Effector memory CD8-positive, alpha-beta T cell (primary cell): ENCODE results near the gene ROR1.
A peak's percentile ranks its signal among the peaks of the same experiment; 100 is the strongest.
"Not testable (repeated sequence)": the region's sequence is repeated elsewhere in the genome, so short reads cannot be mapped to it uniquely, and the experiment has no call there.

Source experiments
- ATAC-seq: fragments of 150-1000 bp; cut with Tn5 transposase; replicated peaks from 2 replicates; pipeline ENCODE4 v1.10.0; 2021; ENCODE audit warnings: mild to moderate bottlenecking, moderate library complexity
- DNase-seq, 3 experiments: peaks; one replicate each; pipeline ENCODE4 v3.0.0; 2021
- H3K27ac Mint-ChIP-seq, 2 donors: one replicate each; pipeline ENCODE4 v1.8.0; 2022; ENCODE audit warnings: mild to moderate bottlenecking in 2 of 2, mixed read lengths in 2 of 2, moderate library complexity in 2 of 2
- H3K27me3 Mint-ChIP-seq, 2 donors: one replicate each; pipeline ENCODE4 v1.8.0; 2022; ENCODE audit warnings: mixed read lengths in 2 of 2
- H3K36me3 Mint-ChIP-seq: one replicate; pipeline ENCODE4 v1.8.0; 2022; ENCODE audit warnings: mild to moderate bottlenecking, moderate library complexity, mixed read lengths; ENCODE audit not compliant: insufficient read depth
- H3K4me1 Mint-ChIP-seq, 2 donors: one replicate each; pipeline ENCODE4 v1.8.0; 2022; ENCODE audit warnings: low read depth in 2 of 2, mixed read lengths in 2 of 2
- H3K4me3 Mint-ChIP-seq, 2 donors: one replicate each; pipeline ENCODE4 v1.8.0; 2022; ENCODE audit warnings: mild to moderate bottlenecking in 2 of 2, mixed read lengths in 2 of 2, moderate library complexity in 2 of 2
- H3K9me3 Mint-ChIP-seq, 2 donors: one replicate each; pipeline ENCODE4 v1.8.0; 2022; ENCODE audit warnings: mixed read lengths in 2 of 2

Gene ROR1

DNA sequence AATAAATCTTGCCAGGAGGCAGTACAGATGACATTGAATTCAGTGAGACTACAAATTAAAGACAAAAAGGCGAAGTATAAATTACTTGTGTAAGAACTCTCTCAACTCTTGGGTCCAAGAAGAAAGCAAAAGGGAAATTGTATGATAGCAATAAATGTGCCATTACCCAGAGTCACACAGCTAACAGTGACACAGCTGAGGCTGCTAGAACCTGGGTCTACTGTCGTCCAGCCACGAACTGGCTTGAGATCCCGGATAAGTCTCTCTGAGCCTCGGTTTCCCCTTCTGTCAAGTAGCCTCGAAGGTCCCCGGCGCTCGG lies 362 bp upstream of the ROR1 start:
- Mint-ChIP-seq H3K27ac (no peak overlapping the region), H3K4me3 (peak overlapping the region; percentile 41 to 48), H3K36me3 (peaks cover 3% of the 10 kb centered on the region), H3K4me1 (peaks cover 8 to 11% of the 10 kb centered on the region in 2 donors), H3K9me3 (no peaks in the 10 kb centered on the region), H3K27me3 (peaks cover 57 to 81% of the 10 kb centered on the region in 2 donors)
- DNase-seq: no peak
- no peak for ATAC-seq

DNA sequence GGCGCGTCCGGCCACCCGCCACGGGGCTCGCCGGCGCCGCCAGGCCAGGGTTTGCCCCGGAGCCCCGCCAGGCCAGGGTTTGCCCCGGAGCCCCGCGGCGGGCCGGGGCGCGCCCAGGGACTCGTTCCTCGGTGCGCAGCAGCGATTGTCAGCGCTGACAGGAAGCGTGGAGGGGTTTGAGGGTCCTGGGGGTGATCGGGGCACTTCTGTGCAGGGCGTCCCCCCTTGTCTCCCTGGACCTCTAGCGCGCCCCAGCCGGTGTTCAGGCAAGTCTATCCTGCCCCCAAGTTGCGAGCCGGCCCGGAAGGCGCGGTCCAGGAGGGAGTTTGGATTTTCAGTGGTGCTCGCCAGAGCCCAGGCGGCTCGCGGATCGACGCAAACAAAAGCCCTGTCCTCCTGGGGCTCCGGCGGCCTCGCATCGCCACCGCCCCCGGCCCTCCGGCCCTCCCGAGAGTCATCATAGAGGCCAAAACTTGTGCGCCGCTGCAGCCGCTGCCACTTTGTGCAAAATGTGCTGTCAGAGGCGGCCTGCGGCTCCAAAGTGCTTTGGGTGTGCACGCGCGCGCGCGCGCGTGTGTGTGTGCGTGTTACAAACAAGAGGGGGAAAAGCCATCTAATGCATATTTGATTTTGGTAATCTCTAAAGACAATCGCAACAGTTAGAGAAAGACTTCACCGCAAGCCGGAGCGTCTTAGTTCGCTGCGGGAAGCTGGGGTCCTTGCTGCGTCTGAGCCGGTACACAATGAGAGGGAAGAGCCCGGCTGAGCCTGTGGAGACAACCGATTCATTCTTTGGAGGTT lies 1.0 kb downstream of the ROR1 start:
- peaks cover 66 to 85% of the 10 kb centered on the region in 2 donors for H3K27me3 Mint-ChIP-seq
- no peak overlapping the region for H3K4me3 Mint-ChIP-seq
- peaks cover 8 to 11% of the 10 kb centered on the region in 2 donors for H3K4me1 Mint-ChIP-seq
- H3K27ac Mint-ChIP-seq: no peak overlapping the region
- ATAC-seq (no peak), DNase-seq (no peak)
- H3K9me3 Mint-ChIP-seq: no peaks in the 10 kb centered on the region
- H3K36me3 Mint-ChIP-seq: peaks cover 3% of the 10 kb centered on the region

DNA sequence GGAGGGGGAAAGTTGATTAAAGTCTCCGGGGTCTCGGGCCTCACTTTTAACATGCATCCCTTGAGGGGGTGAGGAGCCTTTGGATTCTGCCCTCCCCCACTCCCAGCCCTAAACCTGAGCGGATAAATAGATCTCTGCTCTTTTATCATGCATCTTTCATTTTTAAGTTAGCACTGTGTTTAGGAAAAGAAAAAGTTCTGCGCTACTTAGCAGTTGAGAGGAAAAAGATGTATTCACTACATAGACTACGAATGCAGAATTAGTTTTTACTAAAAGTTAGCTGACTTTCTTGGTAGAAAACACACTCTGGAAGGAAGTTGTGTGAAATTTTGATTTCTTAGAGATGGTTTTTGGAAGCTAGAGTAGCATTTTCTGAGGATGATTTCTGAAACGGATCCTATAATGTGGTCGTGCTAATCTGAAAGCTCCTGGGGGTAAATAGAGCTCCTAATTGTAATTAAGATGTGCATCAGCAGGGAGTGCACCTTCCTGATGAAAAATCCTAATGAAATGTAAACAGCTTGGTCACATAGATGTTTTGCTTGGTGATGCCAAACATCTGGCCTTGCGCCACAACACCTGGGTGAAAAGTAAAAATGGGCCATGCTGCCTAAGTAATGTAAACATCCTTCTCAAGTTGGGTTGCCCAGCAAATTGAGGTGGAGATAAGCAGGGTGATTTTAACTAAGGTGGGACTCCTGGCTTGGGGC lies 1.8 kb downstream of the ROR1 start:
- H3K4me1 Mint-ChIP-seq: peaks cover 8 to 11% of the 10 kb centered on the region in 2 donors
- H3K27ac Mint-ChIP-seq: no peak overlapping the region
- peaks cover 68 to 86% of the 10 kb centered on the region in 2 donors for H3K27me3 Mint-ChIP-seq
- DNase-seq (no peak), ATAC-seq (no peak)
- H3K36me3 Mint-ChIP-seq: peaks cover 3% of the 10 kb centered on the region
- no peak overlapping the region for H3K4me3 Mint-ChIP-seq
- H3K9me3 Mint-ChIP-seq: no peaks in the 10 kb centered on the region

DNA sequence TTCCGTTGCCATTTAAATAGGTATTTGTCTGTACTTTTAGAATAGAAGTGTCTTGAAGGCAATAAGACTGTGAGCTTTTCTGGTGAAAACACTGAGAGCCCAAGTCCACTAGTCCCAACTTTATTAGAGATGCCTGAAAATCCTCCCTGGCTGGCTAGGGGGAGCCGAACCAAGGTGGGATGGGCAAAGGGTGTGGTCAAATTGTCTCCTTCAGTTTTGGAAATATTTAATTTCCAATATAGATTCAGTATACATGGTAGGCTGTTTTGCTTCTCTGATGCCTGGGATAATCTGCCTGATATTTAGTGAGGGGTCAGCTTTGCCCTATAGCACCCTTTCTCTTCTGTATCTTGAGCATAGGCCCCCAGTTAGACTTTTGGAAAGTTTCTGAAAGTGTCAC lies 3.5 kb downstream of the ROR1 start:
- DNase-seq (no peak), ATAC-seq (no peak)
- Mint-ChIP-seq H3K4me1 (peaks cover 8 to 11% of the 10 kb centered on the region in 2 donors), H3K27ac (no peak overlapping the region), H3K36me3 (peaks cover 3% of the 10 kb centered on the region), H3K4me3 (no peak overlapping the region), H3K27me3 (peaks cover 58 to 73% of the 10 kb centered on the region in 2 donors), H3K9me3 (no peaks in the 10 kb centered on the region)

DNA sequence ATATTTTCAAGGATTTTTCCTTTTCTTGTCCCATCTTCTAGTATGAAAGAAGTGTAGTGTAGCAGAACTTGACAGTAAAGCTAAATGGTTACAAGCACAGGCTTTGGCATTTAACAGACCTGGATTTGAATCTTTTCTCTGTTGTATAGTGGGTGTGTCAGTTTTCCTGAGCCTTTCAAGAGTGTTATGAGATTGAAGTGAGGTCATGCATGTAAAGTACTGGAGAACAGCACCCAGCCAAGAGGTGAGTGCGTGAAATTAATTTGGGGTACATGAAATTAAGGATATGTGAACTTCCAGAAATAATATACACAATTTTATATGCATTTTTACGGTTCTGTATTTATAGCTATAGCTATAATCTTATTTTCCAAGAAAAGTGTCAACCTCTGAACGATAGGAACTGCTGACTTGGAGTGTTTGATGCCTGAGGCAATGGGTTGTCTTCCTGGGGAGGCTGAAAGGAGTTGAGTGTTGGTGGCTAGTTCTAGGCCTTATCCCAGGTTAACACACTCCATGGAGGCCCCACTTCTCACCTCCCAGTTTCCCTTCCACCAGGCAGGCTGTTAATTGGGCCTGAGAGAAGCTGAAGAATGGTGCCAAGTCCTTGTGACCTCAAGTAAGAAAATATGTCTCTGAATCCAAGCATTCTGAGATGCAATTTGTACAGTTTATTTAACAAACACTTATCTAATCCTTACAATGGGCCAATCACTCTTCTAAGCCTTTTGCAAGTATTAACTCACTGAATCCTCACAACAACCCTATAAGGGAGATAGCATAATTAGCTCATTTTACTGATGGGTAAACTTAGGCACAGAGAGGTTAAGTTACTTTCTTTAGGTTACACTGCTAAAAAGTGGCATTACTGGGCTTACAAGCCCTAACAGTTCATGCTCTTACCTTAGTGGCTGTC lies 4.4 kb downstream of the ROR1 start:
- peaks cover 3% of the 10 kb centered on the region for H3K36me3 Mint-ChIP-seq
- peaks cover 6 to 8% of the 10 kb centered on the region in 2 donors for H3K4me1 Mint-ChIP-seq
- H3K27ac Mint-ChIP-seq: no peak overlapping the region
- H3K9me3 Mint-ChIP-seq: no peaks in the 10 kb centered on the region
- H3K4me3 Mint-ChIP-seq: no peak overlapping the region
- DNase-seq (no peak), ATAC-seq (no peak)
- H3K27me3 Mint-ChIP-seq: peaks cover 50 to 64% of the 10 kb centered on the region in 2 donors

DNA sequence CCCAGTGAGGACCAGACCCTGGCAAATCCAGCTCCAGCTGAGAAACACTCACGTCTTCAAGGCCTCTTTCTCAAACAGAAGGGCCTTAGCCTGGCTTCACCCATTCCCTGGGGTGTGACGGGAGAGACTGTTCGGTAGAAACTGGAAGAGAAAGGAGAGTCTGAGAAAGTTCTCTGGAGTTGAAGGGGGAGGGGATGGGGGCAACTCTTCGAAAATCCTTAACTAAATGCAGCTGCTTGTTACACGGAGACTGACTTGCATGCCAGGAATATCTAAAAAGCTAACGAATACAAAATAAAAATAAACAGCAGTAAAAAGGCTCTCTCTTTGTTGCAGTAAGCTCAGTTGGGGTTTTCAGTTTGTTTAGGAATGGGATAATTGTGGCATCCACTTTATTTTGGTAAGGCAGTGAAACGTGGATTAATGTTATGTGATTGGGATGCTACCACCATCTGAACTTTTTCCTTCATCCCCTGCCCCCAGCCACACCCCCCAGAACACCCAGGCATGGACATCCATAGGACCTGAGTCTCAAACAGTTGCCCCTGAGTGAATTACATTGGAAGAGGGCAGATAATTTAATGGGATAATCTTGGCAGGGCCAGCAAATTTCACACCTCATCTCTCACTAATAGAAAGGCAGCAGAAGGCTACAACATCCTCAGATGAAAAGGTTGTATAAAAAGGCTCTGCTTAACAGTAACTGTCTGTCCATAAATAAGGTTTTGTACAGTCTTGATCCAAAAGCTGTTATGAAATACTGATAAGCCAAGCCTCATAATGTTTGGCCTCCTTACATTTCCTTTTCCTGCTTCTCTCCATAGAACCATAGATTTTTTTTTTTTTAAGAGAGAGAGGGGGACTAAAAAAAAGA lies 5.8 kb downstream of the ROR1 start:
- no peak for ATAC-seq
- no peak overlapping the region for H3K27ac Mint-ChIP-seq
- H3K9me3 Mint-ChIP-seq: no peaks in the 10 kb centered on the region
- DNase-seq: no peak
- no peak overlapping the region for H3K4me3 Mint-ChIP-seq
- H3K4me1 Mint-ChIP-seq: peaks cover 4 to 6% of the 10 kb centered on the region in 2 donors
- peaks cover 3% of the 10 kb centered on the region for H3K36me3 Mint-ChIP-seq
- H3K27me3 Mint-ChIP-seq: peaks cover 46 to 58% of the 10 kb centered on the region in 2 donors

DNA sequence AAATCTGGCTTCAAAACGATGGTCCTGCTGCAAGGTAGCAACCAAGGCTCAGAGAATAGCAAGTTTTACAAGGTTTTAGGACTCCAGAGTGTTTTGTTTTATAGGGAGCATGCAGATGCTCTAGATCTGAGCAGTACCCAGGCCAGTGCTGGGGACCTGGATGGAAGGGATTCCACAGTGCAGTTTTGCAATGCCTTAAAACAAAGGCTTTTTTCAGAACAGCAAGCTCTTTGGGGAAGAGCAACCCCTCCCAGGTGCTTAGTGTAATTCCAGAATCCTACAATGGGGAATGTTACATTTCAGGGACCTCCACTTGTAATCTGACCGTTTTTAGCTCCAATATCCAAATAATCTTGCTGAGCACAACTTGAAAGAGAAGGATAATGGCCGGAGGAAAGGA lies 6.7 kb downstream of the ROR1 start:
- DNase-seq (no peak), ATAC-seq (no peak)
- peaks cover 38 to 48% of the 10 kb centered on the region in 2 donors for H3K27me3 Mint-ChIP-seq
- no peak overlapping the region for H3K27ac Mint-ChIP-seq
- no peaks in the 10 kb centered on the region for H3K9me3 Mint-ChIP-seq
- H3K4me3 Mint-ChIP-seq: no peak overlapping the region
- peaks cover 3% of the 10 kb centered on the region for H3K36me3 Mint-ChIP-seq
- H3K4me1 Mint-ChIP-seq: no peaks in the 10 kb centered on the region

DNA sequence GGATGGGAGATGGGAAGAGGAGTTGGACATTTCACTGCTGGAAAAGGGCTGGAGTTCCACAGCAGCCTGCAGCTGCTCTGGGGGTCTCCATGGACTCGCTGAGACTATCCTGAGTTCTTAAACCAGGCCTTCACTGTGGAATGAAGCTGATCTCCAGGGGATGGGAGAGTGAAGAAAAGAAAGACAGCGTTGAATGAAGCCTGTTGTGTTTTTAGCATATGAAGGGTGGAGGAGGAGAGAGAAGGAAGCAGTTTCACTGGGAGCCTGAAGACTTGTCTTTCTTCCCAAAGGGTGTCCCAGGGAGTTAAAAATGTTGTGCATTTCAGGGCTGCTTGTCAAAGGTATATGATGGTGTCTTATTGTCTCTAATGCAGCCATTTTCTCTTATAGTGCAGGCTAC lies 9.2 kb downstream of the ROR1 start:
- no peaks in the 10 kb centered on the region for H3K36me3 Mint-ChIP-seq
- ATAC-seq: no peak
- H3K4me3 Mint-ChIP-seq: no peak overlapping the region
- H3K4me1 Mint-ChIP-seq: no peaks in the 10 kb centered on the region
- peaks cover 21 to 24% of the 10 kb centered on the region in 2 donors for H3K27me3 Mint-ChIP-seq
- no peaks in the 10 kb centered on the region for H3K9me3 Mint-ChIP-seq
- H3K27ac Mint-ChIP-seq: no peak overlapping the region
- DNase-seq: no peak

DNA sequence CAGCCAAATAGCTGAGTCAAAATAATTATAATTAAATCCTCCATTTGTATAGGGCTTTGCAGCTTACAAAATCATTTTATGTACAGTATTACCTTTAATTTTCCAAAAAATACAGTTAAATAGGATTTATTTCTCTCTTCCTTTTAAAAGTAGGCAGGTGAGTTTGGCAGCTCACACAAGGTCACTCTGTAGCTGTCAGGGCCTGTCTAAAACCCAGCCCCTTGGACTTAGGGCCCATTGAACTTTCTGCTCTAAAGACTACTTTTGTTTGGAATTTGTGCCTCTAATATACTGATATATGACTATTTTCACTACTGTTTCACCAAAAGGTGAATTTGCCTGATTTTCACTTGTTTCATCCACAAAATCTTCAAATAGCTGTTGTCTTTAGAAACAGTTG lies 10.3 kb downstream of the ROR1 start:
- no peak overlapping the region for H3K27ac Mint-ChIP-seq
- no peak for DNase-seq
- H3K27me3 Mint-ChIP-seq: peaks cover 20 to 23% of the 10 kb centered on the region in 2 donors
- no peak for ATAC-seq
- no peak overlapping the region for H3K4me3 Mint-ChIP-seq
- no peaks in the 10 kb centered on the region for H3K9me3 Mint-ChIP-seq
- no peaks in the 10 kb centered on the region for H3K4me1 Mint-ChIP-seq
- no peaks in the 10 kb centered on the region for H3K36me3 Mint-ChIP-seq

DNA sequence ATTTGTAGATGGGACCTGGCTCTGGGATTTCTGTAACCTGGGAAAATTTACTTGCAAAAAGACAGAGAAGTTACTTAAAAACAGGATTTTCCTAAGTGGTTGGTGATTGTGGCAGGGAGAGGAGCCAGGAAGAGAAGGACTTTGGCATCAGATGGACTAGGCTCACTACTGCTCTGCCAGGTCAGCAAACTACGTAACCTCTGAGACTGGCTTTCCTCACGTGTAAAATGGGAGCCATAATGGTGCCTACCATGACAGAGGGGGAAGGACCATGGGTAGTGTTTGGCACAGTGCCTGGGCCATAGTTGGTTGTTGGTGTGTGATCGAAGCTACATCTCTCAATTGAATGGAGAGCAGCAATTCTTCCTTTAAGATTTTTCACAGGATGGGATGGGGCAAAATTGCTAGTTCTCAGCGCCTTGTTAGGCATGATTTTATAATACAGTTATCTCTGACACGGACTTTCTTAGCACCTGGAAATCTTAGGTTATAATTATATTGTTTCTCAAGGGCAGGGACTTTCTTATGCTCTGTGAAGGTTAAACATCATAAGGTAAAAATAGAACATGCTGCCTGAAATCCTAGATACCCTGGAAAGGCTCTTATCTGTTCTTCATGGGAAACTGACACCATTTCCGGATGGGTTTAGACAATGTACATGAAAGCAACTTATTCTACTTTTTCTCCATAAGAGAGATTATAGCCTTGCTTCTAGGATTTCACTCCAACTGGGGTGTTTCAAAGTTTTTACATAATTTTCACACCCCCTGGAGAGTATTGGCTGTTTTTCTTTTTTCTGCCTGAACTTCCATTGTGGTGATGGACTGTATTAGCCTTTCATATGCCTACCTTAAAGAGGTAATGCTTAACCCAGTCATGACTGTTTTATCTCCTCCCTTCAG lies 10.9 kb downstream of the ROR1 start:
- H3K9me3 Mint-ChIP-seq: no peaks in the 10 kb centered on the region
- no peak overlapping the region for H3K27ac Mint-ChIP-seq
- peaks cover 20 to 23% of the 10 kb centered on the region in 2 donors for H3K27me3 Mint-ChIP-seq
- no peak overlapping the region for H3K4me3 Mint-ChIP-seq
- no peak for ATAC-seq
- DNase-seq: no peak
- no peaks in the 10 kb centered on the region for H3K36me3 Mint-ChIP-seq
- no peaks in the 10 kb centered on the region for H3K4me1 Mint-ChIP-seq

DNA sequence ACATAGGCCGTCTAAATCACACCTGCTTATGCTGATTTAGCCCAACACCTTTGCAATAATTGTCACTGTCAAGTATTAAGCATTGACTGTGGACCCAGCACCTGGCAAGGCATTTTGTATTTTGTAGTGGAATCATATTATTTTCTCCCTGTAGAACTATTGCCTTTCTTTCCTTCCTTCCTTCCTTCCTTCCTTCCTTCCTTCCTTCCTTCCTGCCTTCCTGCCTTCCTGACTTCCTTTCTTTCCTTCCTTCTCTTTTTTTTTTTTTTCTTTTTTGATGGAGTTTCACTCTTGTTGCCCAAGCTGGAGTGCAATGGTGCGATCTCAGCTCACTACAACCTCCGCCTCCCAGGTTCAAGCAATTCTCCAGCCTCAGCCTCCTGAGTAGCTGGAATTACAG lies 13.5 kb downstream of the ROR1 start:
- ATAC-seq, H3K9me3 Mint-ChIP-seq, H3K36me3 Mint-ChIP-seq, H3K4me1 Mint-ChIP-seq, H3K4me3 Mint-ChIP-seq, H3K27ac Mint-ChIP-seq, DNase-seq: not testable (repeated sequence)
- peaks cover 23 to 30% of the 10 kb centered on the region in 2 donors for H3K27me3 Mint-ChIP-seq

DNA sequence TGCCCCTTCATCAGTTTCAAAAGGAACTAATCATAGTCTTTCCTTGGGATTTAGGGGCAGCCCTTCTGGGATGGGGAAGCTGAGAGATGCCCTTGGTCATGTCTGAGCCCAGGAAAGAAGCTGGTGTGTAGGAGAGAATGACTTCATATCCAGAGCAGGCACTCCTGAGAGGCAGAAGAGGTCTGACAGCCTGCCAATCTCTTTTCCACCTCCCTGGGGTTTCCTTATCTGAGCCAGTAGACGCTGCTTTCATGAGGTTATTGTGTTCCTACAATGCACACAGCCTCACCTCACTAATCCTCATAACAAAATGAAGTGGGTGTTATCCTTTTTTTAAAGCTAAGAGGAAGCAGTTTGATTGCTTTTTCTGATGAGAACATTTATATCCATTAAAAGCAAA lies 14.1 kb downstream of the ROR1 start:
- no peak for DNase-seq
- no peak overlapping the region for H3K4me3 Mint-ChIP-seq
- H3K36me3 Mint-ChIP-seq: no peaks in the 10 kb centered on the region
- no peaks in the 10 kb centered on the region for H3K4me1 Mint-ChIP-seq
- no peak overlapping the region for H3K27ac Mint-ChIP-seq
- ATAC-seq: no peak
- H3K9me3 Mint-ChIP-seq: no peaks in the 10 kb centered on the region
- H3K27me3 Mint-ChIP-seq: peaks cover 23 to 30% of the 10 kb centered on the region in 2 donors
